Ishikawa (cell line): ENCODE data around the gene CEMIP2.

Source experiments
- CEBPB ChIP-seq: IDR thresholded peaks from 2 replicates; pipeline ENCODE4 v1.6.1; 2012
- CREB1 ChIP-seq: IDR thresholded peaks from 2 replicates; pipeline ENCODE4 v1.6.1; 2012; ENCODE audit warnings: low read depth
- EP300 ChIP-seq: IDR thresholded peaks from 2 replicates; pipeline ENCODE4 v1.6.1; 2012; ENCODE audit warnings: borderline replicate concordance
- FOXM1 ChIP-seq: IDR thresholded peaks from 2 replicates; pipeline ENCODE4 v1.6.1; 2012; ENCODE audit warnings: low read depth, borderline replicate concordance
- MAX ChIP-seq: IDR thresholded peaks from 2 replicates; pipeline ENCODE4 v1.6.1; 2012
- NFIC ChIP-seq: IDR thresholded peaks from 2 replicates; pipeline ENCODE4 v1.6.1; 2012
- RAD21 ChIP-seq: IDR thresholded peaks from 2 replicates; pipeline ENCODE4 v1.6.1; 2012; ENCODE audit warnings: low read depth
- REST ChIP-seq: IDR thresholded peaks from 2 replicates; pipeline ENCODE4 v1.6.1; 2012; ENCODE audit warnings: low read depth, mild to moderate bottlenecking
- TAF1 ChIP-seq: IDR thresholded peaks from 2 replicates; pipeline ENCODE4 v1.6.1; 2012; ENCODE audit warnings: low read depth, mild to moderate bottlenecking
- TCF12 ChIP-seq: IDR thresholded peaks from 2 replicates; pipeline ENCODE4 v1.6.1; 2012; ENCODE audit warnings: low read depth
- YY1 ChIP-seq: IDR thresholded peaks from 2 replicates; pipeline ENCODE4 v1.6.1; 2012; ENCODE audit warnings: low read depth
- ZBTB7A ChIP-seq: IDR thresholded peaks from 2 replicates; pipeline ENCODE4 v1.6.1; 2012; ENCODE audit warnings: low read depth

GRCh38 chr9:71743217-71743705 is 25.1 kb downstream of the CEMIP2 start:
- TF ChIP-seq FOXM1 (no peak), NFIC (no peak), RAD21 (no peak), EP300 (no peak), TAF1 (no peak), CEBPB (no peak), REST (no peak), TCF12 (no peak), YY1 (no peak), ZBTB7A (no peak), CREB1 (no peak), MAX (no peak)
